GM04503 (cell line): ENCODE data around the gene THG1L.

Source experiments
- DNase-seq: peaks from one replicate; pipeline ENCODE4 v3.0.0-alpha.2; 2012; ENCODE audit warnings: low read depth

Gene THG1L

DNA sequence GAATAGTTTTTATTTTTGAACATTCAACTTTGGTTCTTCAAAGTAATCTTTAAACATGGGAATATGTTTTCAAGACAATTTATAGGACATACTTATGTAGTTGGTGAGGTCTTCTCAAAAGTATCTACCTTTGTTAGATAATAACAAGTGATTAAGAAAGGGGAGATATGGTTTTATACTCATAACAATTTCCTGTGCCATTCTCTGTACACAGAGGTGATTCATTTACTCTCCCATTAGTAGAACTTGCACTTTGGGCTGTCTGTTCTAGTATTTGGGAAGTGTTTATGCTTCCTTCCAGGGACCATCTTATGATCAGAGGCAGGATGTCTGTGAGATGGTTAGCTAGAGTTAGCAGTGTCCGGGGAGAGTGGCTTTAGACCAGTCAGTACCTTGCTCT lies 27.5 kb downstream of the THG1L start:
- no peak for DNase-seq

DNA sequence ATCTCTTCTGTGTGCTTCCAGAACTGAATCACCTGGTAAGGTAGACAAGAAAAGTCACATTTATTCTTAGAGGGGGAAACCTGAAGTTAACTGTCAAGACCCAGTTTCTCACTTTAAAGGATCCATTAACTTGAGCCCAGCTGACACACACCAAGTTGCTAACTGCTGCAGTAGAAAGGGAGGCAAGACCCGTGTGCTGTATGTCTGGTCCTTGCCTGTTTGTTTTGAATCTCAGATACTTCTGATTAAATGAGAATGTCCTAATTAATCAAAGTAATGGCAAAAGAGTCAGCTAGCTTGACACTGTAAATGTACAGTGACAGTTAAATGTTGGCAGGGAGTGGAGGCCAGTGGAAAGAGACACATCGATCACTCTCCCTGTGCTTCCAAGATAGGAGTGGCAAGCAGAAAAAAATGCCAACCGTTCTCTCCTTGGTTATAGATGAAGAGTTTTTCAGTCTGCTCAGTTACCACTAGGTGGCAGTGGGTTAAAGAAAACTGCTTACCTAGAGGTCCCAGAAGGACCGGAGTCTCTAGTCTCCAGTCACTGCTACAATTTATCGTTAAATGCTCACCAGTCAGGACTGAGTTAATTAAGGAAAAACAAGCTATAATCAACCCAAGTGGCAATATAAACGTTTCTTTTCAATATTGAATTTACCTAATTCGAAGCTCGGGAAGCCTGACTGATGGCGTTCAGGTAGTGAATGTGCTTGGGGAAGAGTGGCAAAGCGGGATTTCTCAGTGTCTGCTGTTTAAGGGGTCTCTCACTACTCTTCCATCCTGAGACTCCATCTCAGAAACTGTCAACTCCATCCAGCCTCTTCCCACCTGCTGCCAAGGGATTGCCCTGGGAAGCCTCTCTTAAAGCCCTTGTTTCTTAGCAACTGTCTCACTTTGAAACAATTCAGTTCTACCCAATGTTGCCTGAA lies 30.7 kb downstream of the THG1L start:
- no peak for DNase-seq

DNA sequence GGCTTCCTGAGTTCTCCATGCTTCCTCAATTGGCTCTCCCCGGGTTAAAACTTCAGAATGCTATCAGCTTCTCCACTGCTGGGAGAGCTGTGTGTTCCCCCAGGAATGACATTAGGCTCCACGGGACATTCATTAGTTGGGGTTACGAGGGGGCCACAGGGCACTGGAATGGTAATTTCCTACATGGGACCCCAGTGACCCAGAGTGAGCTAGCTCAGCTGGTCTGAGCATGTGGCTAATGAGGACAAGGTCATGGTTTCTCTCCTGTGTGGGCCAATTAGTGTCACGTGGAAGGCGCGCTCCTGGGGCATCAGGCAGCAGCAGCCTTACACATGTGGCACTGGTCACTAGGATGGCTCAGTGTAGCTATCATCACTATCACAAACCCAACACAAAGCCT lies 33.3 kb downstream of the THG1L start:
- no peak for DNase-seq

DNA sequence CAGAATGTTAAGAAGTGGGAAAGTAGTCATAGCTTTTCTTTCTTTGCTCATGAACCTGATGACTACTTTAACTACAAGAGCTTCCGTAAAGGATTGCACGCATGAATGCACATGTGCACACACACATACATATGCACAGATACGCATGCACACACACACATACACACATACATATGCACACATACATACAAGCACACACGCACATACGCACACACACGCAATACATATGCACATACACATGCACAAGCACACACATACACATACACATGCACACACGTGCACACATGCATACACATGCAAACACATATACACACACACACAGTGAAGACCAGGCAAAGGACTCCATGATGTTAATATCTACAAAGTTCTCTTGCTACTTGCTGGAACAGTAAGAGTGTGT lies 35.2 kb downstream of the THG1L start:
- no peak for DNase-seq

DNA sequence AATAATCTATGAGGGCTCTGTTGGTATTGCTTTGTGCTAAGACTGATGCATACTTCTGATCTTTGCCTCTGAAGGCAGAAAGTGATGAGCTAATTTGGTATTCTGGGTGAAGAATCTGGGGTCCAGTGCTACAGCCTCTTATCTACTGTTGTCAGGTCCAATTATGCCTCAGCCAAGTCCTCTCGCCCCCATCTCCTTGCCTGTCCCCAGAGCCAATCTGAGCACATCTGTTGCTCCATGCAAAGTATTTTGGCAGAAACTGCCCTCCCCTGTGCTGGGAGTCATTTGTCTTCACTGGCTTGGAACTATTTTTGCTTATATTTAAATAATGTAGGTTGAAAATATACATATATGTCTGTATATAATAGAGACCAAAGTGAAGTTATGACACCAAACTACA lies 35.7 kb downstream of the THG1L start:
- no peak for DNase-seq

DNA sequence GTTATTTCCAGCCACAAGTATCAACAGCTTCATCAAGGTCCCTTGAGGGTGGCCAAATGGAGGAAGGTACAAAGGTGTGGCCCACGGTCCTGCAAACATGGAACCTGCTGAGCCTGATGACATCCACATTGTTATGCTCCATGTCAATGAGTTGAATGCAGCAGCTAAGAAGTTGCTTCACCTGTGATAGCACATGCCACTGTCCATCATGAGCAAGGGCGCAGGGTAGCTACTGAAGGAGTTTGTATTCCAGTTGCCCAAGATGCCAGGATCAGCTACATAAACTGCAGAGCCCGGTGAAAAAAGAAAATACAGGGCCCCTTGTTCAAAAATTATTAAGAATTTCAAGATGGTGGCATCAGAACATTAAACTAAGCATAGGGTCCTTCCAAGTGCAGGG lies 36.5 kb downstream of the THG1L start:
- DNase-seq, result no peak

DNA sequence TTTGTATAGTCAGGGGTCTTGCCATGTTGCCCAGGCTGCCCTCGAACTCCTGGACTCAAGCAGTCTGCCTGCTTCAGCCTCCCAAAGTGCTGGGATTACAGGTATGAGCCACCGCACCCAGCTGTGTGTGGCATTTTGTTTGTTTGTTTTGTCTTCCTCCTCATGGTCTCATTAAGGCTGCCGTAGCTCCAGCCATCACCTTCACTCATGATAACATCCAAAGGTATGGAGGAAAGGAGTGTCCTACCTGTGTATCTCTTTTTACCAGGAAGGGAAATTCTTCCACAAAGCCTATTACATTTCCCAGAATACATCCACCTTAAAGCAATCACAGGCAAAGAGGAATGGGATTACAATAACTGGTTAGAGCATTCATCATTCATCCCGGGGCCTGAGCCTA lies 39.4 kb downstream of the THG1L start:
- no peak for DNase-seq

DNA sequence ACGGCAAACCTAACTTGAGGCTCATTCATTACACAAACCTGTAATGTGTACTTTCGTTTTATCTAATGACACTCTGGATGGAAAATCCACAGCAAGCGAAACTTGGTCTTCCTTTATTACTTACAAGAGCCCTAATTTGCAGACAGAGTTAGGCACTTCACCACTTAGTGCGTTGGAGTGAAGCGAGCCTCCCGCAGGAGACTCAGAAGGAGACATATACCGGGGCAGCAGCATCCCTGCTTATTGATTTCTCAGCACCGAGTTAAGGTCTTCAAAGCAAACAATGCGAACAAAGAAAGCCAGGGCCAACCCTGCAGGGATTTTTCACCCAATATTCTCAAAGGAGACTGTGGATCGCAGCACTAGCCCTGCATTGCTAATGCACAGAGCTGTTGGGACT lies 40.9 kb downstream of the THG1L start:
- no peak for DNase-seq

DNA sequence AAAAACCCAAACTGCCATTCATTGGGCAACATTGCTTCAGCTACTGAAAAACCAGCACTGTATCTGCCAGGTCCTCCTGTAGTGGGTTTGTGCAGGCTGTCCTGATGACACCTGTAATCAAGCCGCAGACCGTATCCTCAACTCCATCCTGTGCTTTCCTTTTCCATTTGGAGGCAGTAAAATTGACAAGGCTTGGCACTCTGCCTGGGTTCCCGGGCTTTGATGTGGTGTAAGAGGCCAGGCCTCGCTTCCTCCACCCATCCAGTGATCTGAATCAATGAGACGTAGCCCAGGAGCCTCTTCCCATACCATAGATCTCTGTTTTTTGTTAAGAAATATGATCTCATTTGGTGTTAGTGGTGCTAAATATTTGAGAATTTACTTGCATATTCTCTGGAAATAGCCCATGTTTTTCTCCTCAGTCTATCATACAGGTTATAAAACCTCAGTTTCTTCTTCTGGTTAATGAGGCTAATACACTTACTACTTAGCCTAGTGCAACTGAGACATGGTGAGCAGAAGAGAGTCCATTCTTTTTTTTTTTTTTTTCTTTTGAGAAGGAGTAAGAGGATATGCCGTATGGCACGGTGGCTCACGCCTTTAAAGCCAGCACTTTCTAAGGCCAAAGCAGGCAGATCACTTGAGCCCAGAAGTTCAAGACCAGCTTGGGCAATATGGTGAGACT lies 47.0 kb downstream of the THG1L start:
- DNase-seq, result no peak

DNA sequence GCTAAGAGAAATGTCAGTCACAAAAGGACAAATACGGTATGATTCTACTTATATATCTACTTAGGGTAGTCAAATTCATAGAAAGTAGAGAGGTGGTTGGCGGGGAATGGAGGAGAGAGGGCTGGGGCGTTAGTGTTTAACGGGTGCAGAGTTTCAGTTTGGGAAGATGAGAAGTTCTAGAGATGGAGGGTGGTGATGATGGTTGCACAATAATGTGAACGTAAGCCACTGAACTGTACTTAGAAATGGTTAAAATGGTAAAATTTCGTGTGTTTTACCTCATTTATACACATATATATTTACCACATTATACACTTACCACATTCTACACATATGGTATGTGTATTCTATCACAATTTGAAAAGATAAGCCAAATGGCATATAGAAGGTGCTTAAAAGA lies 48.0 kb downstream of the THG1L start:
- no peak for DNase-seq

DNA sequence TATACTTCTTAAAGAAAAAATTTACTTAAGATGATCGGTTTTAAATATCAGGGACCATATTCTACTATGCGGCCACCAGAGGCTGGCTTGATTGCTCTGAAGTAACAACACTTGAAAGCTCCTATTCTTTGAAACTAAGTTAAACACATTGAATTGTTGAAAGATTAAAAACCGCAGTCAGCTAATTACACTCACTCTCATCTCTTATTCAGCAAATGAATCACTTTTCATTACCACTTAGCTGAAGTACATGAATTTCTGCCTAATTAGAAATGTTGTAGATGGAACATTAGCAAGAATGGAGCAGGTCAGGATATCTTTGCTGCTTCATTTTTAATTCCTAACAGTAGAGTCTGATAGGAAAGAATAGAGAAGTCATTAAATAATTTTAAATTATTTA lies 54.6 kb downstream of the THG1L start:
- no peak for DNase-seq
